GM12865 (cell line): ENCODE data around the gene SGCD.

Experiments used
- DNase-seq: peaks from one replicate; pipeline ENCODE4 v3.0.0; 2010; ENCODE audit warnings: low read depth
- H3K4me3 ChIP-seq: 2 replicates; pipeline ENCODE4 v1.5.1; 2011; ENCODE audit warnings: mild to moderate bottlenecking, low read depth, low read length, control low read depth
- TF ChIP-seq, protein P1 (sequence below): IDR thresholded peaks from 2 replicates; pipeline ENCODE4 v1.5.1; 2011; ENCODE audit warnings: low read length, control low read depth, low read depth, inconsistent platforms; ENCODE audit not compliant: insufficient read depth; ENCODE audit errors: missing control alignments

Gene SGCD

DNA sequence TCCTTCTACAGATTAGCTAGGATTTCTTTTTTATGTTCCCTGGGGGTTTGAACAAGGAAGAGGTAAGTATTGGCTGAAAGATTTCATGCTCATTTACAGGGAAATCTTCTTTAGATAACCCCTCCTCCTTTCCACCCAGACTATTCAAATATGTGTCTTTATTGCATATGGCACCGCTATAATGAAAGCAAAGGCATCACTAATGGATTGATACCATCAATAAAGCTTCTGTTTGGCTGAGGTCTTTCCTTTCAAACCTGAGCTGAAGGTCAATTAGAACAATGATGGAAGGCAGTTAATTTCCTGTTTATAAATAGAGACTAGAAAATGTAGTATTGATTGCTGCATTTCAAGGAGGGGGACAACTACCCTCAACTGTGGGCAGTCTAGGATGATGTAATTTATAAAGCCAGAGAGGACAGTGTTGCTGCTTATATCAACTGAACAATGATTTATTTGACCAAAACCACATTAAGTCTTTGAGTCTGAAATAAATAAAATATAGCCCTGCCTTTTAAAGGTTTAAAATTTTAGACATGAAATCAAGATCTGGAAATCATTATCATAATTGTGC lies 132.9 kb downstream of the SGCD start:
- TF ChIP-seq, protein P1, sequence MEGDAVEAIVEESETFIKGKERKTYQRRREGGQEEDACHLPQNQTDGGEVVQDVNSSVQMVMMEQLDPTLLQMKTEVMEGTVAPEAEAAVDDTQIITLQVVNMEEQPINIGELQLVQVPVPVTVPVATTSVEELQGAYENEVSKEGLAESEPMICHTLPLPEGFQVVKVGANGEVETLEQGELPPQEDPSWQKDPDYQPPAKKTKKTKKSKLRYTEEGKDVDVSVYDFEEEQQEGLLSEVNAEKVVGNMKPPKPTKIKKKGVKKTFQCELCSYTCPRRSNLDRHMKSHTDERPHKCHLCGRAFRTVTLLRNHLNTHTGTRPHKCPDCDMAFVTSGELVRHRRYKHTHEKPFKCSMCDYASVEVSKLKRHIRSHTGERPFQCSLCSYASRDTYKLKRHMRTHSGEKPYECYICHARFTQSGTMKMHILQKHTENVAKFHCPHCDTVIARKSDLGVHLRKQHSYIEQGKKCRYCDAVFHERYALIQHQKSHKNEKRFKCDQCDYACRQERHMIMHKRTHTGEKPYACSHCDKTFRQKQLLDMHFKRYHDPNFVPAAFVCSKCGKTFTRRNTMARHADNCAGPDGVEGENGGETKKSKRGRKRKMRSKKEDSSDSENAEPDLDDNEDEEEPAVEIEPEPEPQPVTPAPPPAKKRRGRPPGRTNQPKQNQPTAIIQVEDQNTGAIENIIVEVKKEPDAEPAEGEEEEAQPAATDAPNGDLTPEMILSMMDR = no peak
- DNase-seq = no peak
- H3K4me3 ChIP-seq = no peak overlapping the region

- DNase-seq = no peak
Observed at GRCh38 chr5:156460471-156460870, 133.5 kb downstream of the SGCD start.

GRCh38 chr5:156466871-156467270 lies 139.9 kb downstream of the SGCD start:
- TF ChIP-seq, protein P1 = no peak
- no peak overlapping the region for H3K4me3 ChIP-seq
- no peak for DNase-seq

More at GRCh38 chr5:156460471-156460870, 133.5 kb downstream of the SGCD start:
- TF ChIP-seq, protein P1 = no peak
- H3K4me3 ChIP-seq = no peak overlapping the region

- TF ChIP-seq, protein P1 = no peak
- DNase-seq = no peak
- H3K4me3 ChIP-seq = no peak overlapping the region
Observed at GRCh38 chr5:156469636-156470035, 142.7 kb downstream of the SGCD start.

DNA sequence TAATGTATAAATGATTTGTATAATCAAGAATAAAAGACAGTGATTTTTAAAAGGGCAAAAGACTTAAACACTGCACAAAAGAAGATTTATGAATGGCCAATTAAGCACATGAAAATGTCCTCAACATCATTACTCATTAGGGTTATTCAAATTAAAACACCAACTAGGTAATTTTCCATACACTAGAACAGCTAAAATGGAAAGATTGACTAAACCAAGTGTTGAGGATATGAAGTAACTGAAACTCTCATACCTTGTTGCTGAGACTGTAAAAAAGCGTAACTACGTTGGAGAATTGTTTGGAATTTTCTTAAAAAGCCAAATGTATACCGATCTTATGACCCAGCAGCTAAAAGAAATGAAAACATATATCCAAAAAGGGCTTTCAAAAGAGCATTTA lies 144.9 kb downstream of the SGCD start:
- TF ChIP-seq, protein P1 = no peak
- no peak overlapping the region for H3K4me3 ChIP-seq
- DNase-seq = no peak

- TF ChIP-seq, protein P1 = no peak
- no peak overlapping the region for H3K4me3 ChIP-seq
- no peak for DNase-seq
Observed at GRCh38 chr5:156473269-156473908, 146.4 kb downstream of the SGCD start.

DNA sequence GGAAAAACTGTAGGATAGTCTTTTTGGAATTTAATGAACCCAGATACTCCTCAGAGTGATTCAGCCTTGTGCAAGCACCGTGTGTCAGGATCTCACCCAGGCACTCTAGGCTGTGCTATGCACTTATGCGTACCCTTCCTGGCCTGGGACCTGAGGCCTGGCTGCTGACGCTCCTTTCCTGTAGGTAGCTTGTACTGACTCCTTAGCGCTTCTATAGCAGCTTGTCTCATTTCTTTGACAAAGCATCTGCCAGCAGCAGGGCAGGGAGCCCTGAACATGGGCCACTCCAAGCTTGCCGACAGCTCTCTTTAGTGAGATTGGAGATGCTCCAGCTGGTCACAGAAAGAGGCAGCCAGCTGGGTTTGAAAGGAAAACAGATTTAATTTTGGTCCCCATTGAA lies 147.3 kb downstream of the SGCD start:
- no peak overlapping the region for H3K4me3 ChIP-seq
- no peak for DNase-seq
- TF ChIP-seq, protein P1 = no peak
